GM12875 (cell line): Measurements from ENCODE around the gene AOC3.
"Not testable (repeated sequence)": the region's sequence is repeated elsewhere in the genome, so short reads cannot be mapped to it uniquely, and the experiment has no call there.

Experiments used
- H3K4me3 ChIP-seq: one replicate; pipeline ENCODE4 v1.5.1; 2011; ENCODE audit warnings: low read depth, low read length, control low read depth
- TF ChIP-seq, protein P1 (sequence below): IDR thresholded peaks from 2 replicates; pipeline ENCODE4 v1.5.1; 2011; ENCODE audit warnings: low read depth, mild to moderate bottlenecking, control low read depth, inconsistent platforms, low read length, moderate library complexity, borderline replicate concordance; ENCODE audit not compliant: insufficient read depth

AOC3 gene

DNA sequence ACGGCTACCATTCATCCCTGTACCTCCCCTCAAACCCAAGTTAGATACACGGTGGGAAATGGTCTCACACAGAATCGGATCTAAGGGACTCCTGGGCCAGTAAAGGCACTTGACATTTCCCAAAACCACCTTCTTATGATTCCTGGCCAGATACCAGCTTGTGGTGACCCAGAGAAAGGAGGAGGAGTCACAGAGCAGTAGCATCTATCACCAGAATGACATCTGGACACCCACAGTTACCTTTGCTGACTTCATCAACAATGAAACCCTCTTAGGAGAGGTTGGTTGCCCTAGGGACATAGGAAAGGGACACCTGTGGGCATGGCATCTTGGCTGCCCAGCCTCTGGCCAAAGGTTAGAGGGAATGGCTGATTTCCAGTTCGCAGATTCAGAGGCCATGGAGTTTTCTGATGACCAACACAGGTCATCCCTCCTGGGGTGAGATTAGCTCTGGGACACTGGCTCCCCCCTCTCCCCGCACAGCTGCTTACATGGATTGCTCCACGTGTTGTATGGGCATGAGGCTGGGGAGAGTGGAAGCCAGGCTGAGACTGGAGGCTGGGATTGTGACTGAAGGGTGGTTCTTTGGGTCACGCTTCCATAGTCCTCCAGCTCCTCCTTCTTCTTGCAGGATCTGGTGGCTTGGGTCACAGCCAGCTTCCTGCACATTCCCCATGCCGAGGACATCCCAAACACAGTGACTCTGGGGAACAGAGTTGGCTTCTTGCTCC, 1.4 kb upstream of the AOC3 start:
- H3K4me3 ChIP-seq: no peak overlapping the region
- TF ChIP-seq, protein P1, sequence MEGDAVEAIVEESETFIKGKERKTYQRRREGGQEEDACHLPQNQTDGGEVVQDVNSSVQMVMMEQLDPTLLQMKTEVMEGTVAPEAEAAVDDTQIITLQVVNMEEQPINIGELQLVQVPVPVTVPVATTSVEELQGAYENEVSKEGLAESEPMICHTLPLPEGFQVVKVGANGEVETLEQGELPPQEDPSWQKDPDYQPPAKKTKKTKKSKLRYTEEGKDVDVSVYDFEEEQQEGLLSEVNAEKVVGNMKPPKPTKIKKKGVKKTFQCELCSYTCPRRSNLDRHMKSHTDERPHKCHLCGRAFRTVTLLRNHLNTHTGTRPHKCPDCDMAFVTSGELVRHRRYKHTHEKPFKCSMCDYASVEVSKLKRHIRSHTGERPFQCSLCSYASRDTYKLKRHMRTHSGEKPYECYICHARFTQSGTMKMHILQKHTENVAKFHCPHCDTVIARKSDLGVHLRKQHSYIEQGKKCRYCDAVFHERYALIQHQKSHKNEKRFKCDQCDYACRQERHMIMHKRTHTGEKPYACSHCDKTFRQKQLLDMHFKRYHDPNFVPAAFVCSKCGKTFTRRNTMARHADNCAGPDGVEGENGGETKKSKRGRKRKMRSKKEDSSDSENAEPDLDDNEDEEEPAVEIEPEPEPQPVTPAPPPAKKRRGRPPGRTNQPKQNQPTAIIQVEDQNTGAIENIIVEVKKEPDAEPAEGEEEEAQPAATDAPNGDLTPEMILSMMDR: no peak

DNA sequence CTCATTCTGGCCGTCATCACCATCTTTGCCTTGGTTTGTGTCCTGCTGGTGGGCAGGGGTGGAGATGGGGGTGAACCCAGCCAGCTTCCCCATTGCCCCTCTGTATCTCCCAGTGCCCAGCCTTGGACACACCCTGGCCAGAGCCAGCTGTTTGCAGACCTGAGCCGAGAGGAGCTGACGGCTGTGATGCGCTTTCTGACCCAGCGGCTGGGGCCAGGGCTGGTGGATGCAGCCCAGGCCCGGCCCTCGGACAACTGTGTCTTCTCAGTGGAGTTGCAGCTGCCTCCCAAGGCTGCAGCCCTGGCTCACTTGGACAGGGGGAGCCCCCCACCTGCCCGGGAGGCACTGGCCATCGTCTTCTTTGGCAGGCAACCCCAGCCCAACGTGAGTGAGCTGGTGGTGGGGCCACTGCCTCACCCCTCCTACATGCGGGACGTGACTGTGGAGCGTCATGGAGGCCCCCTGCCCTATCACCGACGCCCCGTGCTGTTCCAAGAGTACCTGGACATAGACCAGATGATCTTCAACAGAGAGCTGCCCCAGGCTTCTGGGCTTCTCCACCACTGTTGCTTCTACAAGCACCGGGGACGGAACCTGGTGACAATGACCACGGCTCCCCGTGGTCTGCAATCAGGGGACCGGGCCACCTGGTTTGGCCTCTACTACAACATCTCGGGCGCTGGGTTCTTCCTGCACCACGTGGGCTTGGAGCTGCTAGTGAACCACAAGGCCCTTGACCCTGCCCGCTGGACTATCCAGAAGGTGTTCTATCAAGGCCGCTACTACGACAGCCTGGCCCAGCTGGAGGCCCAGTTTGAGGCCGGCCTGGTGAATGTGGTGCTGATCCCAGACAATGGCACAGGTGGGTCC, 607 bp downstream of the AOC3 start:
- not testable (repeated sequence) for H3K4me3 ChIP-seq

DNA sequence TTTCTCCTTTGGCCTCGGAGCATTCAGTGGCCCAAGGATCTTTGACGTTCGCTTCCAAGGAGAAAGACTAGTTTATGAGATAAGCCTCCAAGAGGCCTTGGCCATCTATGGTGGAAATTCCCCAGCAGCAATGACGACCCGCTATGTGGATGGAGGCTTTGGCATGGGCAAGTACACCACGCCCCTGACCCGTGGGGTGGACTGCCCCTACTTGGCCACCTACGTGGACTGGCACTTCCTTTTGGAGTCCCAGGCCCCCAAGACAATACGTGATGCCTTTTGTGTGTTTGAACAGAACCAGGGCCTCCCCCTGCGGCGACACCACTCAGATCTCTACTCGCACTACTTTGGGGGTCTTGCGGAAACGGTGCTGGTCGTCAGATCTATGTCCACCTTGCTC, 1.4 kb downstream of the AOC3 start:
- no peak overlapping the region for H3K4me3 ChIP-seq
- TF ChIP-seq, protein P1: no peak

DNA sequence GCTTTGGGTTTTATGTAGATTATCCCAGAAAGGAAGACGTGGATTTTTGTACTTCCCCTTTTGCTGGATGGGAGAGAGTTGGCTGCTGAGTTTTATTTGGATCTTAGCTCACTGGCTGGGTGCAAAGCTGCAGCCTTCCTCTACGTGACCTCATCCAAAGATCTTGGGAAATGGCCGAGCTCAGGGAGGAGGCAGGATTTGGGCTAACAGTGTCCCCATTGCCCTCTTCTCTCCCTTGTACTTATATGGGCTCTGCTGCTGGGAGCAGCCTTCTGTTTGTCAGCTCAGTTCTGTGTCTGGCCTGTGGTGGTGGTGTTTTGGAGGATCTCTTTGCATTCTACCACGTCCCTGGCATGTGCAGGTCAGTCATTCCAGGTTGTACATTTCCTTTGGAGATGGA, 2.0 kb downstream of the AOC3 start:
- TF ChIP-seq, protein P1: no peak
- H3K4me3 ChIP-seq: no peak overlapping the region

DNA sequence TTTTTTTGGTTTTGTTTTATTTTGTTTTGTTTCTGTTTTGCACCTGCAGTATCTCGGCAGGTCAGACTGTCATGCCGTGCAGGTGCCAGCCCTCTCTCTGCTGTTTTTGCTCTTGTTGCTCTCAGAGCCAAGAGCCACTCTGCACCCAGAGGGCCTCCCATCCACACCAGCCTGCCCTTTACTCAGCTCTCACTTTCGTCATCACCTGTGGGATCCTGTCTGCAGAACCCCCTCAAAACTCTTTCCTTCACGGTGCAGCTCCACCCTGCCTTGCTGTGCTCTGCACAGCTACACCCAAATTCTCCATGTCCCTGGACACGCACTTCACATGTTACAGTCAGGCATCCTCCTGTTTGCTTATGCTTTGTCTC, 2.6 kb downstream of the AOC3 start:
- H3K4me3 ChIP-seq: no peak overlapping the region
- TF ChIP-seq, protein P1: no peak

DNA sequence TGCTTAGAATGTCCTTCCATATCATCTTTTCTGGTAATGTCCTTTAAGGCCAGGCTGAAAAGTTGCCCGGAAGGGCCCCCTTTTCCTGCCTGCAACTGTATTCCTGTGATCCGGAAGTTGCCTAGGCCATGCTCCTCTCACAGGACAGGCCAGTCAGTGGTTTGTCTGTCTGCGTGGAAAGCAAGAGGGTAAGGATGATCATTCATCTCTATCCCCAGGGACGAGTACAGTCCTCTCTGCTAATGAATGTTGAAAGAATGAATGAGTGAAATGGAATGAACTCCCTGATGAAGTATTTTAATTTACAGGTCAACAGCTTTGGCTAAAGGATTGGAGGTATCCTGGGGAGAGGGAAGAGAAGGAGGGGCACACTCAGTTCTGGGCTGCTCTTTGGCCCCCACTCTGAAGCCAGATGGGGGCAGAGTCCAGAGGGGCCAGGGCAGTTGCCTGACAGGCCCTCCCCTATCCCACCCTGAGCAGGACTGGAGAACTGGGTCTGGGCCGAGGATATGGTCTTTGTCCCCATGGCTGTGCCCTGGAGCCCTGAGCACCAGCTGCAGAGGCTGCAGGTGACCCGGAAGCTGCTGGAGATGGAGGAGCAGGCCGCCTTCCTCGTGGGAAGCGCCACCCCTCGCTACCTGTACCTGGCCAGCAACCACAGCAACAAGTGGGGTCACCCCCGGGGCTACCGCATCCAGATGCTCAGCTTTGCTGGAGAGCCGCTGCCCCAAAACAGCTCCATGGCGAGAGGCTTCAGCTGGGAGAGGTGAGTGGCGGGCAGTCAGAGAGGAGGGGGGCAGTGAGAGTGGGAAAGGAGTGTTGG, 3.2 kb downstream of the AOC3 start:
- TF ChIP-seq, protein P1: no peak
- H3K4me3 ChIP-seq: no peak overlapping the region

DNA sequence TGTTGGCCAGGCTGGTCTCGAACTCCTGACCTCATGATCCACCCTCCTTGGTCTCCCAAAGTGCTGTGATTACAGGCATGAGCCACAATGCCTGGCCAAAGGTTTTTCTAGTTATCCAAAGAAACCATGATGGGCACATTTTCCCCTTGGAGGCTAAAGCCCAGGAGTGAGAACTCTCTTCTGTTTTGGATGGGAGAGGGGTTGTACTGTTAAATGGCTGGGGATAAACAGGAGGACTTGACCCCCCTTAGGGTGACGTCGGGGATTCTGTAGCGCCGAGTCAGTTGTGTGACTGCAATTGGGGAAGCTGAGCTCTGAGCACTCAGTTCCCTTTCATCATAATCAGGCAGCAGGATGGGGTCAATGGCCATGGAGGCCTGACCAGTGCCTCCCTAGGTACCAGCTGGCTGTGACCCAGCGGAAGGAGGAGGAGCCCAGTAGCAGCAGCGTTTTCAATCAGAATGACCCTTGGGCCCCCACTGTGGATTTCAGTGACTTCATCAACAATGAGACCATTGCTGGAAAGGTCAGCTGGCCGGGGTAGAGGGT, 4.1 kb downstream of the AOC3 start:
- TF ChIP-seq, protein P1: no peak
- H3K4me3 ChIP-seq: no peak overlapping the region

DNA sequence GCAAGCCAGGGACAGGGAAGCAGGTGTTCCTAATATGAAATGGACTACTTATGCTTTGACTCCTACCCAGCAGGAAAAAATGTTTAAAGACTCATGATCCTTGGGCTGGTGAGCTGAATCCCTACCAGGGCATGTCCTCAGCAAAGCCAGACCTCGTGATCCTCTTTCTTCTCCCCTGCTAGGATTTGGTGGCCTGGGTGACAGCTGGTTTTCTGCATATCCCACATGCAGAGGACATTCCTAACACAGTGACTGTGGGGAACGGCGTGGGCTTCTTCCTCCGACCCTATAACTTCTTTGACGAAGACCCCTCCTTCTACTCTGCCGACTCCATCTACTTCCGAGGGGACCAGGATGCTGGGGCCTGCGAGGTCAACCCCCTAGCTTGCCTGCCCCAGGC, 5.1 kb downstream of the AOC3 start:
- H3K4me3 ChIP-seq: not testable (repeated sequence)

DNA sequence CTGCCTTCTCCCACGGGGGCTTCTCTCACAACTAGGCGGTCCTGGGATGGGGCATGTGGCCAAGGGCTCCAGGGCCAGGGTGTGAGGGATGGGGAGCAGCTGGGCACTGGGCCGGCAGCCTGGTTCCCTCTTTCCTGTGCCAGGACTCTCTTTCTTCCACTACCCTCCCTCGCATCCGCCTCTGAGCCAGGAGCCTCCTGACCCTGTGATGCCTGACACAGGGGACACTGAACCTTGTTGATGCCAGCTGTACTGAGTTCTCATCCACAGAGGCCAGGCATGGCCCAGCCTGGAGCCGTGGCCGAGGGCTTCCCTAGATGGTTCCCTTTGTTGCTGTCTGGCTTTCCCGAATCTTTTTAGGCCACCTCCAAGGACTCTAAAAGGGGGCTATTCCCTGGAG, 5.5 kb downstream of the AOC3 start:
- not testable (repeated sequence) for H3K4me3 ChIP-seq
